ENCODE data around the gene OR4A16. TPM values are rescaled to one million over a fixed set of nuclear protein-coding genes. Genes with fewer than 3 reads are reported as not detected.

The OR4A16 gene
- not detected for total RNA-seq

- H3K27ac Mint-ChIP-seq, result no peak within 1 kb of the TSS
- no peak for DNase-seq (ENCODE audit: low spot score in 2 of 2)
- no peaks in the 10 kb centered on the region for H3K36me3 Mint-ChIP-seq
- no peak for ATAC-seq
- H3K9me3 Mint-ChIP-seq, result peaks cover 15 to 24% of the 10 kb centered on the region in 2 donors
These were observed at the start of gene OR4A16 for GRCh38 chr11:55342901-55343300. Gene OR4A16, plus strand, starts transcription at chr11:55343201. Its CDS starts 0 bp downstream, at chr11:55343201.

- no peak overlapping the region for H3K27ac Mint-ChIP-seq
These were observed 18.5 kb upstream of the OR4A16 start for GRCh38 chr11:55324500-55324899.

GRCh38 chr11:55345306-55345705 is 2.3 kb downstream of the OR4A16 start:
- peaks cover 25 to 35% of the 10 kb centered on the region in 2 donors for H3K9me3 Mint-ChIP-seq
- ATAC-seq (no peak), DNase-seq (ENCODE audit: low spot score in 2 of 2) (no peak)
- no peaks in the 10 kb centered on the region for H3K36me3 Mint-ChIP-seq
- H3K27ac Mint-ChIP-seq, result no peak overlapping the region

More at GRCh38 chr11:55324500-55324899, 18.5 kb upstream of the OR4A16 start:
- ATAC-seq (no peak), DNase-seq (ENCODE audit: low spot score in 2 of 2) (no peak)
- Mint-ChIP-seq H3K9me3 (peaks cover 12 to 16% of the 10 kb centered on the region in 2 donors), H3K36me3 (peaks cover 0 to 11% of the 10 kb centered on the region in 2 donors)

GRCh38 chr11:55349032-55349431 is 6.0 kb downstream of the OR4A16 start:
- peaks cover 25 to 26% of the 10 kb centered on the region in 2 donors for H3K9me3 Mint-ChIP-seq
- no peaks in the 10 kb centered on the region for H3K36me3 Mint-ChIP-seq
- ATAC-seq (no peak), DNase-seq (ENCODE audit: low spot score in 2 of 2) (no peak)
- H3K27ac Mint-ChIP-seq, result no peak overlapping the region

- Mint-ChIP-seq H3K36me3 (peaks cover 7 to 9% of the 10 kb centered on the region in 2 donors), H3K27ac (no peak overlapping the region), H3K9me3 (peaks cover 39 to 46% of the 10 kb centered on the region in 2 donors)
- no peak for ATAC-seq
- DNase-seq (ENCODE audit: low spot score in 2 of 2), result no peak
These were observed 14.7 kb downstream of the OR4A16 start for GRCh38 chr11:55357560-55358184.

GRCh38 chr11:55367674-55368073 is 24.7 kb downstream of the OR4A16 start, which contains the start of gene OR4A15:
Gene OR4A15, plus strand, starts transcription at chr11:55367974. Its CDS starts 0 bp downstream, at chr11:55367974.
- Mint-ChIP-seq H3K36me3 (peaks cover 0 to 6% of the 10 kb centered on the region in 2 donors), H3K27ac (no peak within 1 kb of the TSS), H3K9me3 (peaks cover 19 to 30% of the 10 kb centered on the region in 2 donors)
- DNase-seq (ENCODE audit: low spot score in 2 of 2) (no peak), ATAC-seq (no peak)

Other genes starting within 250 kb of the OR4A16 start
- gene TRIM48, start 81.0 kb upstream of the OR4A16 start, total RNA-seq, result not detected
- not detected for gene OR4A15, start 24.8 kb downstream of the OR4A16 start, total RNA-seq
- gene OR4C15, start 211.3 kb downstream of the OR4A16 start, total RNA-seq, result not detected
- gene OR4C16, start 228.9 kb downstream of the OR4A16 start, total RNA-seq, result not detected

Measured in activated naive CD4-positive, alpha-beta T cell treated with anti-CD3 and anti-CD28 coated beads, Interleukin-2, amount 50 U/mL, for 72 hours (primary cell).